Fibroblast of lung (primary cell): ENCODE data around the gene DENND1A. TPM values are rescaled to one million over a fixed set of nuclear protein-coding genes. Genes with fewer than 3 reads are reported as not detected.
A peak's percentile ranks its signal among the peaks of the same experiment; 100 is the strongest.

Experiments
- DNase-seq, 2 donors: peaks; one replicate each; pipeline versions ENCODE4 v3.0.0 to v3.0.0-alpha.2; 2010; ENCODE audit warnings: low read depth in 2 of 2
- H2AFZ ChIP-seq: 2 replicates; pipeline ENCODE4 v1.5.1; 2012; ENCODE audit warnings: low read length, control low read depth, inconsistent platforms
- H3K27ac ChIP-seq: 2 replicates; pipeline ENCODE4 v1.5.1; 2011; ENCODE audit warnings: low read length, control low read depth; ENCODE audit not compliant: insufficient read depth
- H3K27me3 ChIP-seq: 2 replicates; pipeline ENCODE4 v1.5.1; 2011; ENCODE audit warnings: mild to moderate bottlenecking, low read length; ENCODE audit not compliant: control insufficient read depth, insufficient read depth
- H3K36me3 ChIP-seq: 2 replicates; pipeline ENCODE4 v1.5.1; 2011; ENCODE audit warnings: low read length; ENCODE audit not compliant: control insufficient read depth, insufficient read depth
- H3K4me1 ChIP-seq: 2 replicates; pipeline ENCODE4 v1.5.1; 2011; ENCODE audit warnings: low read length; ENCODE audit not compliant: control insufficient read depth, insufficient read depth; ENCODE audit errors: extremely low read depth
- H3K4me2 ChIP-seq: 2 replicates; pipeline ENCODE4 v1.5.1; 2011; ENCODE audit warnings: low read length, control low read depth; ENCODE audit not compliant: insufficient read depth; ENCODE audit errors: extremely low read depth
- H3K4me3 ChIP-seq, 4 experiments: fragments of 200-600 bp in 1 of 4; sonication (generic) in 1 of 4; replicated peaks in 1 of 4; 2 replicates each; pipeline ENCODE4 v1.5.1; 2011 to 2016; ENCODE audit warnings: low read length in 4 of 4, low read depth in 3 of 4, mild to moderate bottlenecking in 3 of 4, control low read depth in 2 of 4, inconsistent platforms in 1 of 4, mixed read lengths in 1 of 4; ENCODE audit not compliant: insufficient read depth in 1 of 4; ENCODE audit errors: control extremely low read depth in 1 of 4
- H3K79me2 ChIP-seq: 2 replicates; pipeline ENCODE4 v1.5.1; 2012; ENCODE audit warnings: mild to moderate bottlenecking, low read length, inconsistent platforms; ENCODE audit not compliant: control insufficient read depth, insufficient read depth
- H3K9ac ChIP-seq: 2 replicates; pipeline ENCODE4 v1.5.1; 2011; ENCODE audit warnings: mild to moderate bottlenecking, low read length, control low read depth; ENCODE audit not compliant: insufficient read depth
- H3K9me3 ChIP-seq: 2 replicates; pipeline ENCODE4 v1.5.1; 2012; ENCODE audit warnings: low read depth, low read length; ENCODE audit not compliant: control insufficient read depth, insufficient read depth
- H4K20me1 ChIP-seq: 2 replicates; pipeline ENCODE4 v1.5.1; 2011; ENCODE audit warnings: low read length; ENCODE audit not compliant: control insufficient read depth, insufficient read depth; ENCODE audit errors: extremely low read depth
- EZH2 ChIP-seq: IDR thresholded peaks from 2 replicates; pipeline ENCODE4 v1.5.1; 2012; ENCODE audit warnings: low read length, control low read depth, mild to moderate bottlenecking; ENCODE audit errors: missing control alignments
- polyA plus RNA-seq, 2 donors: library from polyadenylated mRNA; depleted of rRNA in 1 of 2; stranded (reverse) in 1 of 2; unstranded in 1 of 2; fragments of >200 nt; gene quantifications; 2 replicates each; pipeline ENCODE4 v1.2.1, GENCODE V29; 2011 to 2012; ENCODE audit warnings: missing spikeins in 1 of 2
- total RNA-seq: library from RNA; depleted of rRNA; stranded (reverse); fragments of >200 nt; gene quantifications from 2 replicates; pipeline ENCODE4 v1.2.1, GENCODE V29; 2014
- TF ChIP-seq, protein P1 (sequence below), 2 donors: IDR thresholded peaks in 1 of 2; conservative IDR thresholded peaks in 1 of 2; 1 replicate in 1 of 2; 2 replicates in 1 of 2; pipeline ENCODE4 v1.5.1; 2011 to 2012; ENCODE audit warnings: low read length in 2 of 2, control low read depth in 1 of 2, inconsistent platforms in 1 of 2, low read depth in 1 of 2, mild to moderate bottlenecking in 1 of 2

Gene DENND1A
- total and polyA plus RNA-seq, 2 donors (not counting 1 experiment from before 2014, with no cell fraction given): 13.0 to 18.3 TPM

DNA sequence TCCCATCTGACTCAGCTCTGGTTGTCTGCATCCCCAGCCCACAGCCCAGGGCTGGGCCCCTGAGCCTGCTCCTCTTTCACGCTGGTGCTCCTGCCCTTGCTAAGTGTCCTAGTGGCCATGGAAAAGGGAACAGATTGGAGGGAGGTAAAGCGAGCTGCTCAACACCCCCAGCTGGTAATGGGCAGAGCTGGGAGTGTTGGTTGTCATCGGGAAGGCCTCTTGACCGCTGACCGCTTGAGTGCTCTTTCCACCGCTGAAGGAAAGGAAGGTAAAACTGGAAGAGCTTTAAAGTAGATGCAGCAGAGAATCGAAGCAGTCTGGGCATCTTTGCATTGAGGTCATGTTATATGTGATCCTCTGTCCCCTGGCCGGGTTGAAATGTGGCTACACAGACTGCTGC is 513.8 kb downstream of the DENND1A start:
- no peaks in the 10 kb centered on the region for H3K36me3 ChIP-seq
- H3K4me1 ChIP-seq: no peaks in the 10 kb centered on the region
- no peaks in the 10 kb centered on the region for H4K20me1 ChIP-seq
- H3K27me3 ChIP-seq: no peaks in the 10 kb centered on the region
- H3K79me2 ChIP-seq: no peaks in the 10 kb centered on the region
- no peak for DNase-seq
- no peak overlapping the region for H3K9ac ChIP-seq
- no peak overlapping the region for H3K4me3 ChIP-seq
- H3K27ac ChIP-seq: no peak overlapping the region
- H3K4me2 ChIP-seq: no peak overlapping the region
- TF ChIP-seq, protein P1, sequence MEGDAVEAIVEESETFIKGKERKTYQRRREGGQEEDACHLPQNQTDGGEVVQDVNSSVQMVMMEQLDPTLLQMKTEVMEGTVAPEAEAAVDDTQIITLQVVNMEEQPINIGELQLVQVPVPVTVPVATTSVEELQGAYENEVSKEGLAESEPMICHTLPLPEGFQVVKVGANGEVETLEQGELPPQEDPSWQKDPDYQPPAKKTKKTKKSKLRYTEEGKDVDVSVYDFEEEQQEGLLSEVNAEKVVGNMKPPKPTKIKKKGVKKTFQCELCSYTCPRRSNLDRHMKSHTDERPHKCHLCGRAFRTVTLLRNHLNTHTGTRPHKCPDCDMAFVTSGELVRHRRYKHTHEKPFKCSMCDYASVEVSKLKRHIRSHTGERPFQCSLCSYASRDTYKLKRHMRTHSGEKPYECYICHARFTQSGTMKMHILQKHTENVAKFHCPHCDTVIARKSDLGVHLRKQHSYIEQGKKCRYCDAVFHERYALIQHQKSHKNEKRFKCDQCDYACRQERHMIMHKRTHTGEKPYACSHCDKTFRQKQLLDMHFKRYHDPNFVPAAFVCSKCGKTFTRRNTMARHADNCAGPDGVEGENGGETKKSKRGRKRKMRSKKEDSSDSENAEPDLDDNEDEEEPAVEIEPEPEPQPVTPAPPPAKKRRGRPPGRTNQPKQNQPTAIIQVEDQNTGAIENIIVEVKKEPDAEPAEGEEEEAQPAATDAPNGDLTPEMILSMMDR (conservative IDR thresholded peaks at IDR 0.05 in 1 of 2, IDR thresholded peaks at IDR 0.05 in 1 of 2; ENCODE audit: low read depth in 1 of 2, low read length in 2 of 2): no peak
- TF ChIP-seq EZH2: no peak
- H2AFZ ChIP-seq: no peak overlapping the region
- H3K9me3 ChIP-seq: no peaks in the 10 kb centered on the region

DNA sequence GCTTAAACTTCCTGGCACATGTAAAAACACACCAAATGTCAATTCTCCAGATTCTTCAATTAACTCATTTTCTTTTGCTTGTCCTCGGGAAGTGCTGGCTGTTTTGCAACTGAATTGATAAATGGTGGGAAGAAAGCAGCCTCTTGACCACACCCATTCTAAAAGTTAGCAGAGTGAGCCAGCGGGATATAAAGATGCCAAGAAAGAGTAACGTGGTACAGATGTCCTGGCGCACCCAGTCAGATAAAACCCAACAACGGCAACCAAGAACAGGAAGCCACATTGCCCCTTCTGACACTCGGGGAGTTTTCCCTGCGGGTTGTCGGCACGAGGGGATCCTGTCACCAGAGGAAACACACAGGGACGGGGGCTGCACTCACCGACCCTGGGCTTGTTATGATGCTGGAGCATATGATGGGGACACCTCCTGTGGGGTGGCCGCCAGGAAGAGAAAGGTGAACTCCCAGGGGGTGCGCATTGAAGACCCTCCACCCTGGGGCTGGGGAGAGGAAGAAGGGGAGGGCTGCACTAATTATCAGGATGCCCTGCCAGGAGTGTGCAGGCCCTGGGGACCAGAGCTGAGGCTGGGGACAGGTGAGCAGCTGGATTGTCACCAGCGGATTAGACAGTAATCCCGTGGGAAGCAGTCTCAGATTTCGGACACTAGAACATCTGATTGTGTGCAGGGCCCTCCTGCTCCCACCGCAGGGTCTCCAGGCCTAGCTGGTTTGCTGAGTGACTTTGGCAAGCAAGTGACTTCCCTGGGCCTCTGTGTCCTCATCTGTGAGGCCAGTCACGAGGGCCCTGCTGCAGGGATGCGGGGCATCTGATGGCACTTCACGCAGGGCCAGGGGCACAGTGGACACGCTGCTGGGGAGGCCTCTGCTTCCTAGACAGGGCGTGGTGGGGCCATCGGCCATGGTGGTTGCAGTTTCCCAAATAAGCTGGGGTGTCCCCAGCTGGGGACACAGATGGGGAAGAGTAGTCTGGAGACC is 514.7 kb downstream of the DENND1A start:
- Histone ChIP-seq H3K27ac (no peak overlapping the region), H3K4me2 (no peak overlapping the region)
- peak in 1 of 2 donors; percentile 56 for DNase-seq

DNA sequence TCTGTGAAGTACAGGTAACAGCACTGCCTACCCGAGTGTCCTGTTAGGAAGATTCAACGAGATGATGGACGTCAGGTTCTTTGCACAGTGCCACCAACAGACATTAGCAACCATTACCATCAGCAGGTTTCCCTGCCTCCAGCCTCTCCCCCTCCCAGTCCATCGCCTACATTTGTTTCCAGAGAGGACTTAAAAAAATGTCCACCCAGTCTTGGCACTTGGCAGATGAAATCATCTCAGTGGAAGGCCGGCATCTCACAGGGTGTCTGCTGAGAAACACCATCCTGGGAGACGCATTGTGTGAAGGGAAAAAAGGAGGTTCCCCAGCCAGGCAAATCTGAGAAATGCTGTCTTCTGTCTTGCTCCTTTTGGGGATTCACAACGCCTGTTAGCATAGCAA is 515.7 kb downstream of the DENND1A start:
- H3K27me3 ChIP-seq: no peaks in the 10 kb centered on the region
- H3K4me3 ChIP-seq: no peak overlapping the region
- H3K36me3 ChIP-seq: no peaks in the 10 kb centered on the region
- H3K4me2 ChIP-seq: no peak overlapping the region
- TF ChIP-seq EZH2: no peak
- TF ChIP-seq, protein P1 (conservative IDR thresholded peaks at IDR 0.05 in 1 of 2, IDR thresholded peaks at IDR 0.05 in 1 of 2; ENCODE audit: low read depth in 1 of 2, low read length in 2 of 2): no peak
- H3K9me3 ChIP-seq: no peaks in the 10 kb centered on the region
- H3K27ac ChIP-seq: no peak overlapping the region
- H2AFZ ChIP-seq: no peak overlapping the region
- no peak for DNase-seq
- no peak overlapping the region for H3K9ac ChIP-seq
- no peaks in the 10 kb centered on the region for H3K4me1 ChIP-seq
- H3K79me2 ChIP-seq: no peaks in the 10 kb centered on the region
- no peaks in the 10 kb centered on the region for H4K20me1 ChIP-seq

More for the DNA sequence above, 514.7 kb downstream of the DENND1A start:
- Histone ChIP-seq H3K79me2 (no peaks in the 10 kb centered on the region), H4K20me1 (no peaks in the 10 kb centered on the region), H3K9me3 (no peaks in the 10 kb centered on the region), H3K36me3 (no peaks in the 10 kb centered on the region), H3K27me3 (no peaks in the 10 kb centered on the region), H3K9ac (no peak overlapping the region), H3K4me3 (no peak overlapping the region), H3K4me1 (no peaks in the 10 kb centered on the region), H2AFZ (no peak overlapping the region)
- no peak for TF ChIP-seq EZH2
- TF ChIP-seq, protein P1 (conservative IDR thresholded peaks at IDR 0.05 in 1 of 2, IDR thresholded peaks at IDR 0.05 in 1 of 2; ENCODE audit: low read depth in 1 of 2, low read length in 2 of 2): no peak
